ENCODE measurements around the gene CELF3.

DNA sequence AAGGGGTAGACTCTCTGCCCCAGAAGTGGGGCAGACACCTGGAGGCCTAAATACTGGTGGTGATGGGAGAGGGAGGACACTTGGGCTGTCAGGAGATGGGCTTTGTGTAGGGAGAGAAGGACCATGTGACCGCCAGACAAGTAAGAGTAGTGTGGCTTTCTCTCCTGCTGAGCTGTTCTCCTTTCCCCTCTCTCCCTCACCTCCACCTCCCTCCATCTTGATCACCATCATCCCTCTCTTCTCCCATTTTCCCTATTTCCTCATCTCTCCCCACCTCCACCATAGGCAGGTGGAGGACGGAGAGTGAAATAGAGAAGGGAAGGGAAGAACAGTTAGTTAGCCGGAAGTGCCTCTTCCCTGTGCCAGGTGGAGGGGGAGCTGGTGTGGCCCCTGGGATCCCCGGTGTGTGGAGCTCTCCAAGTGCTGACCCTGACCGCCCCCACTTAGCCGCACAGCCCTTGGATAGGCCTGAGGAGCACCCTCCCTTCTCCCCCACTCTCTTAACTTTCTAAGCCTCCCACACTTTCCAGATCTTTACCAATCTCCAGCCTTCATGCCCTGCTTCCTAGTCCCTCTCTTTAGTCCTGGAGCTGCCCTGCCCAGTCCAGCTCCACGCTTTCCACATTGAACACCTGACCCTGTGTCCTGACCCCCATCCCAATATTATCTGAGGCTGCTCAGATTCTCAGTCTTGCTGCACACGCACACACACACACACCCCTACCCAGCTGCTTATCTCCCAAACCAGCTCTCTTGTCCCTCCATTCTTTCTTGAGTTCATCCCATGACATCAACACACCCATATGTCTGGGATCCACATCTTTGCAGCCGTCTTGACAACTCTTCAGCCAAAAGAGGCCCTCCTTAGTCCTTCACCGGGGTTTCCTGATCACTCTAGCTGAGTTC is 1.5 kb downstream of the CELF3 start:
- TF ChIP-seq POLR2A (IDR thresholded peaks at IDR 0.05) (no peak), CTCF (IDR thresholded peaks at IDR 0.05) (no peak)

Data from right lobe of liver (tissue), 4 donors.